ENCODE data around the gene SDC3. TPM values are rescaled to one million over a fixed set of nuclear protein-coding genes. Genes with fewer than 3 reads are reported as not detected.

SDC3 gene
- total RNA-seq, 1 donor from 2014 or later, result 113 TPM

DNA sequence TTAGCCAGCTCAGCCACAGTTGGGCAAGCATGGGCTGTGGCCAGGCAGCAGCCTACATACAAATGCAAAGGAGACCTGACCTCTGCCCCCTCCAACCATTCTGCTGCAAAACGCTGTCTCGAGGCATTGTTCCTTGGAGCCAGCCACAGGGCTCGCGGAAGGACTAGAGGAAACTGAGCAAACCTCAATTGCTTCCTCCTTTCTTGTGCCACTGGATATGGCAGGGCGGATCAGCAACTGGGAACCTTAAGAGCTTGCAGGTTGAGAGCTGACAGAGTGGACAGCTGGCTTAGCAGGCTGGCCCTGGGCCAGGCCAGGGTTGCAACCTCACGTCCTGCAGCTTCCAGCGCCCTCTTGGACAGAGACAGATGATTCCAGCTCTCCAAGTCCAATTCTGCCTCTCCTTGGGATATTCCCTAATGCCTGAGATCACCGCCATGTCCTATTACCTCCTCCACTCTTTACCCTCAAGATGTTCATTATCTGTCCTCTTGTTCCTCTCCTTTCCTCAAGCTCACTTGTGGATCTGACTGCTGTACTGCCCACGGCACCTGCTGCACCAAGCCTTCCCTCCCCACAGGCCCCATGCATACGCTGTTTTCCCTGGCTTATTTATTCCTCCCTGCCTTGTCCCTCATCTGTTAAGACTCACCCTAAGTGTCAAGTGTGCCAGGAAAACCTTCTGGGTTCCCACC, 67.5 kb downstream of the SDC3 start:
- peaks cover 8% of the 10 kb centered on the region for H3K4me1 Mint-ChIP-seq (ENCODE audit: low read depth, unreplicated experiment)
- H3K79me2 ChIP-seq (ENCODE audit: insufficient read depth, low read length), result no peaks in the 10 kb centered on the region
- no peaks in the 10 kb centered on the region for H3K9me3 ChIP-seq (ENCODE audit: insufficient read depth, low read depth, low read length)
- H3K36me3 ChIP-seq (ENCODE audit: insufficient read depth, low read length), result no peaks in the 10 kb centered on the region
- no peak for FAIRE-seq
- no peak overlapping the region for H3K27ac Mint-ChIP-seq (ENCODE audit: unreplicated experiment)
- H3K36me3 Mint-ChIP-seq (ENCODE audit: low read depth, unreplicated experiment), result peaks cover 3% of the 10 kb centered on the region
- TF ChIP-seq, protein P1, sequence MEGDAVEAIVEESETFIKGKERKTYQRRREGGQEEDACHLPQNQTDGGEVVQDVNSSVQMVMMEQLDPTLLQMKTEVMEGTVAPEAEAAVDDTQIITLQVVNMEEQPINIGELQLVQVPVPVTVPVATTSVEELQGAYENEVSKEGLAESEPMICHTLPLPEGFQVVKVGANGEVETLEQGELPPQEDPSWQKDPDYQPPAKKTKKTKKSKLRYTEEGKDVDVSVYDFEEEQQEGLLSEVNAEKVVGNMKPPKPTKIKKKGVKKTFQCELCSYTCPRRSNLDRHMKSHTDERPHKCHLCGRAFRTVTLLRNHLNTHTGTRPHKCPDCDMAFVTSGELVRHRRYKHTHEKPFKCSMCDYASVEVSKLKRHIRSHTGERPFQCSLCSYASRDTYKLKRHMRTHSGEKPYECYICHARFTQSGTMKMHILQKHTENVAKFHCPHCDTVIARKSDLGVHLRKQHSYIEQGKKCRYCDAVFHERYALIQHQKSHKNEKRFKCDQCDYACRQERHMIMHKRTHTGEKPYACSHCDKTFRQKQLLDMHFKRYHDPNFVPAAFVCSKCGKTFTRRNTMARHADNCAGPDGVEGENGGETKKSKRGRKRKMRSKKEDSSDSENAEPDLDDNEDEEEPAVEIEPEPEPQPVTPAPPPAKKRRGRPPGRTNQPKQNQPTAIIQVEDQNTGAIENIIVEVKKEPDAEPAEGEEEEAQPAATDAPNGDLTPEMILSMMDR (IDR thresholded peaks at IDR 0.05; ENCODE audit: insufficient read depth, low read depth, low read length), result no peak
- TF ChIP-seq EZH2 (IDR thresholded peaks at IDR 0.05; ENCODE audit: insufficient read depth, low read length), result no peak
- peaks cover 28% of the 10 kb centered on the region for H3K27me3 Mint-ChIP-seq (ENCODE audit: low read depth, unreplicated experiment)
- H2AFZ ChIP-seq (ENCODE audit: low read depth, low read length), result no peak overlapping the region
- no peak overlapping the region for H3K9ac ChIP-seq (ENCODE audit: low read length)
- no peaks in the 10 kb centered on the region for H4K20me1 ChIP-seq (ENCODE audit: insufficient read depth, low read length)
- H3K4me3 Mint-ChIP-seq (ENCODE audit: unreplicated experiment), result no peak overlapping the region
- peaks cover 16% of the 10 kb centered on the region for H3K27me3 ChIP-seq (ENCODE audit: insufficient read depth, low read length)
- H3K4me2 ChIP-seq (ENCODE audit: low read length), result no peak overlapping the region
- H3K9me3 Mint-ChIP-seq (ENCODE audit: unreplicated experiment), result peaks cover 5% of the 10 kb centered on the region
- no peak overlapping the region for H3K4me3 ChIP-seq (ENCODE audit: insufficient read depth, low read depth, low read length)
- peaks cover 3% of the 10 kb centered on the region for H3K4me1 ChIP-seq (ENCODE audit: insufficient read depth, low read length)
- H3K27ac ChIP-seq (ENCODE audit: low read depth, low read length), result no peak overlapping the region
- no peak for DNase-seq (ENCODE audit: low read depth)

DNA sequence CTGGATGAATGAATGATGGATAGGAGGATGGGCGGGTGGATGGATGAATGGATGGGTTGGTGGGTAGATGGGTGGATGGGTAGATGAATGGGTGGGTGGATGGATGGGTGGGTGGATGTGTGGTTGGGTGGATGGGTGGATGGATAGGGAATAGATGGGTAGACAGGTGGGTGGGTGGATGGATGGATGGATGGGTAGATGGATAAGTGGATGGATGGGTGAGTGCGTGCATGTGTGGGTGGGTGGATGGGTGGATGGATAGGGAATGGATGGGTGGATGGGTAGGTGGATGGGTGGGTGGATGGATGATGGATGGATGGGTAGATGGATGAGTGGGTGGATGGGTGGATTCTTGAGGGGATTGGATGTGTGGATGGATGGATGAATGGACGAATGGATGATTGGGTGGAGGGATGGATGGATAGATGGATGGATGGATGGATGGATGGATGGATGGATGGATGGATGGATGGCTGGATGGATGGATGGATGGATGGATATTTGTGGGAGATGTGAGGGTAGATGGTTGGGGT, 68.7 kb downstream of the SDC3 start:
- H3K36me3 Mint-ChIP-seq (ENCODE audit: low read depth, unreplicated experiment), result peaks cover 3% of the 10 kb centered on the region
- H3K27me3 ChIP-seq (ENCODE audit: insufficient read depth, low read length), result peaks cover 13% of the 10 kb centered on the region
- no peak overlapping the region for H2AFZ ChIP-seq (ENCODE audit: low read depth, low read length)
- H3K4me1 Mint-ChIP-seq (ENCODE audit: low read depth, unreplicated experiment), result peaks cover 4% of the 10 kb centered on the region
- peaks cover 21% of the 10 kb centered on the region for H3K27me3 Mint-ChIP-seq (ENCODE audit: low read depth, unreplicated experiment)
- H3K36me3 ChIP-seq (ENCODE audit: insufficient read depth, low read length), result no peaks in the 10 kb centered on the region
- no peaks in the 10 kb centered on the region for H3K9me3 ChIP-seq (ENCODE audit: insufficient read depth, low read depth, low read length)
- TF ChIP-seq, protein P1 (IDR thresholded peaks at IDR 0.05; ENCODE audit: insufficient read depth, low read depth, low read length), result no peak
- TF ChIP-seq EZH2 (IDR thresholded peaks at IDR 0.05; ENCODE audit: insufficient read depth, low read length), result no peak
- no peak overlapping the region for H3K27ac Mint-ChIP-seq (ENCODE audit: unreplicated experiment)
- no peaks in the 10 kb centered on the region for H4K20me1 ChIP-seq (ENCODE audit: insufficient read depth, low read length)
- no peak overlapping the region for H3K27ac ChIP-seq (ENCODE audit: low read depth, low read length)
- H3K4me3 Mint-ChIP-seq (ENCODE audit: unreplicated experiment), result no peak overlapping the region
- no peak overlapping the region for H3K9ac ChIP-seq (ENCODE audit: low read length)
- FAIRE-seq, result no peak
- H3K9me3 Mint-ChIP-seq (ENCODE audit: unreplicated experiment), result peaks cover 5% of the 10 kb centered on the region
- no peaks in the 10 kb centered on the region for H3K4me1 ChIP-seq (ENCODE audit: insufficient read depth, low read length)
- no peaks in the 10 kb centered on the region for H3K79me2 ChIP-seq (ENCODE audit: insufficient read depth, low read length)
- no peak for DNase-seq (ENCODE audit: low read depth)
- H3K4me2 ChIP-seq (ENCODE audit: low read length), result no peak overlapping the region
- H3K4me3 ChIP-seq (ENCODE audit: insufficient read depth, low read depth, low read length), result no peak overlapping the region

DNA sequence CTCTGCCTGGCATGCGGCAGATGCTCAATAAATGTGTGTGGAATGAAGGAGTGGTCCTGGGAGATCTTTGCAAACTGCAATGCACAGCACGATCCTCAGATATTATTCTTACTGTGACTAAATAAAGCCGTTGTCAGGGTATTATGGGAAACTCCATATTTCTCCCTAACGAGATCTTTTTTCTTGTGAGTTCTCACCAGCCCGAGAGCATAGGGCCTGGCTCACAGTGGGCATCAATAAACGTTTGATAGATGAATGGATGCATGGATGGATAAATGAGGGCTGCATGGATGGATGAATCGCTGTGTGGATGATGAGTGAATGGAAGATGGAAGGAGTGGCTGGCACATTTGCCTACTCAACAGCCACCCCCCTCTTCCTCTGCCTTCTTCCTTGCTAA, 69.6 kb downstream of the SDC3 start:
- FAIRE-seq, result no peak
- no peak for DNase-seq (ENCODE audit: low read depth)
- no peaks in the 10 kb centered on the region for H4K20me1 ChIP-seq (ENCODE audit: insufficient read depth, low read length)
- H3K9me3 Mint-ChIP-seq (ENCODE audit: unreplicated experiment), result peaks cover 5% of the 10 kb centered on the region
- no peaks in the 10 kb centered on the region for H3K4me1 ChIP-seq (ENCODE audit: insufficient read depth, low read length)
- H3K36me3 Mint-ChIP-seq (ENCODE audit: low read depth, unreplicated experiment), result peaks cover 3% of the 10 kb centered on the region
- H2AFZ ChIP-seq (ENCODE audit: low read depth, low read length), result no peak overlapping the region
- peaks cover 14% of the 10 kb centered on the region for H3K27me3 Mint-ChIP-seq (ENCODE audit: low read depth, unreplicated experiment)
- H3K27ac Mint-ChIP-seq (ENCODE audit: unreplicated experiment), result no peak overlapping the region
- H3K9me3 ChIP-seq (ENCODE audit: insufficient read depth, low read depth, low read length), result no peaks in the 10 kb centered on the region
- no peaks in the 10 kb centered on the region for H3K36me3 ChIP-seq (ENCODE audit: insufficient read depth, low read length)
- no peaks in the 10 kb centered on the region for H3K4me1 Mint-ChIP-seq (ENCODE audit: low read depth, unreplicated experiment)
- no peak overlapping the region for H3K4me3 Mint-ChIP-seq (ENCODE audit: unreplicated experiment)
- H3K9ac ChIP-seq (ENCODE audit: low read length), result no peak overlapping the region
- H3K4me2 ChIP-seq (ENCODE audit: low read length), result no peak overlapping the region
- no peak overlapping the region for H3K27ac ChIP-seq (ENCODE audit: low read depth, low read length)
- H3K79me2 ChIP-seq (ENCODE audit: insufficient read depth, low read length), result no peaks in the 10 kb centered on the region
- H3K27me3 ChIP-seq (ENCODE audit: insufficient read depth, low read length), result peaks cover 14% of the 10 kb centered on the region
- TF ChIP-seq, protein P1 (IDR thresholded peaks at IDR 0.05; ENCODE audit: insufficient read depth, low read depth, low read length), result no peak
- no peak for TF ChIP-seq EZH2 (IDR thresholded peaks at IDR 0.05; ENCODE audit: insufficient read depth, low read length)
- H3K4me3 ChIP-seq (ENCODE audit: insufficient read depth, low read depth, low read length), result no peak overlapping the region

All from astrocyte (in vitro differentiated cells and primary cell).